ENCODE data around the gene EFCAB11. TPM values are rescaled to one million over a fixed set of nuclear protein-coding genes. Genes with fewer than 3 reads are reported as not detected.

EFCAB11 gene
- total RNA-seq, 4 donors from 2014 or later: 2.9 to 5.0 (median 4.1) TPM

DNA sequence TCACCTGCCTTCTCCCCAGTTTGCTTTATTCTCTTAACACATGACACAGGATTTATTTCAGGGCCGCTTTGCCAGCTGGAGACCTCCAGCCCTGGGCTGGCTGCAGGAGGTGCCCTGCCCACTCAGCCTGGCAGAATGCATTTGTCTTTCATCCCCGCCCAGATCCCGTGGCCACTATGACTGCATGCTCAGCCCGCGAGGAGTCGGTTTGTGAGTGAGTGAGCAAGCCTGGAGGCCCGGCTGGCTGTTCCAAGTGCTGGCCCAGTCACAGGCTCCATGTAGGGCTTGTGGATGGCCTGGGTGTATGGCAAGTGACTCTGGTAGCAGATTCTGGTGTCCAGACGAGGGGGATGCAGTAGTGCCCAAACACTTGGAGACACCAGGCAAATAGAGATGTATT lies 3.3 kb upstream of the EFCAB11 start:
- ATAC-seq (ENCODE audit: low FRiP score): no peak
- TF ChIP-seq, protein P1, sequence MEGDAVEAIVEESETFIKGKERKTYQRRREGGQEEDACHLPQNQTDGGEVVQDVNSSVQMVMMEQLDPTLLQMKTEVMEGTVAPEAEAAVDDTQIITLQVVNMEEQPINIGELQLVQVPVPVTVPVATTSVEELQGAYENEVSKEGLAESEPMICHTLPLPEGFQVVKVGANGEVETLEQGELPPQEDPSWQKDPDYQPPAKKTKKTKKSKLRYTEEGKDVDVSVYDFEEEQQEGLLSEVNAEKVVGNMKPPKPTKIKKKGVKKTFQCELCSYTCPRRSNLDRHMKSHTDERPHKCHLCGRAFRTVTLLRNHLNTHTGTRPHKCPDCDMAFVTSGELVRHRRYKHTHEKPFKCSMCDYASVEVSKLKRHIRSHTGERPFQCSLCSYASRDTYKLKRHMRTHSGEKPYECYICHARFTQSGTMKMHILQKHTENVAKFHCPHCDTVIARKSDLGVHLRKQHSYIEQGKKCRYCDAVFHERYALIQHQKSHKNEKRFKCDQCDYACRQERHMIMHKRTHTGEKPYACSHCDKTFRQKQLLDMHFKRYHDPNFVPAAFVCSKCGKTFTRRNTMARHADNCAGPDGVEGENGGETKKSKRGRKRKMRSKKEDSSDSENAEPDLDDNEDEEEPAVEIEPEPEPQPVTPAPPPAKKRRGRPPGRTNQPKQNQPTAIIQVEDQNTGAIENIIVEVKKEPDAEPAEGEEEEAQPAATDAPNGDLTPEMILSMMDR (IDR thresholded peaks at IDR 0.05): no peak
- DNase-seq (ENCODE audit: low spot score): no peak

GRCh38 chr14:89957376-89957775 lies 2.8 kb upstream of the EFCAB11 start:
- ATAC-seq (ENCODE audit: low FRiP score): no peak
- DNase-seq (ENCODE audit: low spot score): no peak
- TF ChIP-seq, protein P1 (IDR thresholded peaks at IDR 0.05): no peak

DNA sequence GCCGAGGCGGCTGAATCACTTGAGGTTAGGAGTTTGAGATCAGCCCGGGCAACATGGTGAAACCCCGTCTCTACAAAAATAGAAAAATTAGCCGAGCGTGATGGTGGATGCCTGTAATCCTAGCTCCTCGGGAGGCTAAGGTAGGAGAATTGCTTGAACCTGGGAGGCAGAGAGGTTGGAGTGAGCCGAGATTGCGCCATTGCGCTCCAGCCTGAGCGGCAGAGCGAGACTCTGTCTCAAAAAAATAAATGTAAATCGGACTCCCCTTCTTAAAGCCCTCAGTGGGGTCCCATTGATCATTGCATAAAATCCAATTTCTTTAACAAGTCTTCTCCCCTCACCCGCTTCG lies 2.1 kb upstream of the EFCAB11 start:
- ATAC-seq (ENCODE audit: low FRiP score) (no peak), DNase-seq (ENCODE audit: low spot score) (no peak)
- TF ChIP-seq, protein P1 (IDR thresholded peaks at IDR 0.05): no peak

DNA sequence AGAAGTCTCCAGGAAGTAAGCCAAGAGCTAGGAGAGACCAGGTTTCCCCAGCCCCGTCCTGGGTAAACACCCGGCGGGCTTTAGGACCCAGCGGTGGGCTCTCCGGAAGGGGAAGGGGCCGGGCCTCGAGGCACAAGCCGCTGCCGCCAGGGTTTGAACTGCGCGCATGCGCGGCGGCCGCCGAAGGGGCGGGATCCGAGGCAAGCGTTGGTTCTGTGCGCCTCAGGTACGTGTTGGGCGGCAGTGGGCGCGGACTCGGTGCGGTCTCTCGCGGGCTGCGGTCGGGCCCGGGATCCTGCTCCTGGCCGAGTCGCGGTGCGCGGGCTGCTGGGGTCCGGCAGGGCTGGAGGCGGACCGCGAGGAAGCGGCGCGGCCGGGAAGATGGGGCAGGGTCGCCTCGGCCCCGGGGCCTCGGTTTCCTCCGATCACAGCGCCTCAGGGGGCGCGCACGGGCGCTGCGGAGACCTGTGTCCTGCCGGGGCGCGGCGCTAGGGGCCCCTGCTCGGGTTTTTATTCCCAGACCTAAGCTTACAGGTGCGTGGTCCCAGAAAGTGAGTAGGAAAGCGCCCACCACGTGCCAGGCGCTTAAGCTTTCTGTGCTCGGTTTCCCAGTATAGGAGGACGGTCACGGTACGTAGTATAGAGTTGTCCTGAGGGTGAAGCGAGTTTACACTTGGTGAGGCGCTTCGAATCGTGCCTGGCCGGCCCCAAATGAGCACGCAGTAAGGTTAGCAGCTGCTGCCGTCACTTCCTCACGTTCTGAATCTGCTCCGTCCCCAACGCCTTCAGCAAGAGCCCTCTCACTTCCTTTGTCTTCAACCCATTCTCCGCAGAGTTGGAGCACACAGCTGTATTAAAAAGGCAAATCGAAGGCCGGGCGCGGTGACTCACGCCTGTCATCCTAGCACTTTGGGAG lies 1.5 kb upstream of the EFCAB11 start, which contains the start of gene TDP1:
Gene TDP1, plus strand, starts transcription at position 183 of the 916 bp plus-strand sequence. CDS start 7,188 bp downstream, outside the sequence.
- peak; percentile 92 for ATAC-seq (ENCODE audit: low FRiP score)
- TF ChIP-seq, protein P1 (IDR thresholded peaks at IDR 0.05): no peak
- peak; percentile 90 for DNase-seq (ENCODE audit: low spot score)

- TF ChIP-seq, protein P1 (IDR thresholded peaks at IDR 0.05): no peak
- DNase-seq (ENCODE audit: low spot score) (no peak), ATAC-seq (ENCODE audit: low FRiP score) (peak; percentile 46)
Measured at GRCh38 chr14:89955022-89955744, 653 bp upstream of the EFCAB11 start.

DNA sequence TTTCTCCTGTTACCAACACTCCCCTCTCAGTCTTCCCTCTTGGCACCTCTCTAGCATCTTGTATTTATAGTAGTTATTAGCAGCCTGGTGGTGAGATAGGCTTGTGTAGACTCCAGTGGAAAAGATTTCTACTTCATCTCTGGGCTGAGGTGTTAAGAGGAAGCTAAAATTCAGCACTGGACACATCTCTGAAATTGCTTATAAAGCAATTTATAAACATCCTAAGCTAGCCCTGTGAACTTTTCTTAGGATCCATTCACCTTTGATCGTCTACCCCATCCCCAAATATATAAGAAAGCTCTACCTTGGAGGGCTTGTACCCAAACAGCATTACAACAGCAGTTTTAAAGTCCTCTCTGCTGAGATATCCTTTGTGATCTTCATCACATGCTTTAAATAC lies 928 bp downstream of the EFCAB11 start:
- DNase-seq (ENCODE audit: low spot score): no peak
- TF ChIP-seq, protein P1 (IDR thresholded peaks at IDR 0.05): no peak
- ATAC-seq (ENCODE audit: low FRiP score): no peak
